HepG2 (cell line): ENCODE data around the gene MINDY3. TPM values are rescaled to one million over a fixed set of nuclear protein-coding genes. Genes with fewer than 3 reads are reported as not detected.

ENCODE experiments used
- ATAC-seq: fragments of 200-7000 bp; cut with Tn5 transposase; 3 replicates; pipeline ENCODE4 v1.9.1; 2020; ENCODE audit warnings: mild to moderate bottlenecking, moderate library complexity
- BruUV-seq: library from RNA; stranded (reverse); fragments of 400-500 nt; replicated peaks from 2 replicates; lab custom pipeline; 2021; lab: Mats Ljungman, UMichigan
- CTCF ChIA-PET: fragments of 300-600 bp; formaldehyde crosslinking; extraction: SDS; loops from one replicate; lab custom pipeline; 2021; ENCODE audit warnings: low total read pairs, inconsistent platforms, low intra/inter-chr PET ratio; lab: Yijun Ruan, JAX
- POLR2A ChIA-PET: fragments of 350-600 bp; sonication (Branson Sonifier 250); formaldehyde crosslinking; loops from one replicate; lab custom pipeline; 2020; ENCODE audit warnings: antibody characterized with exemption, inconsistent platforms; lab: Yijun Ruan, JAX
- DNase-seq: peaks from one replicate; pipeline ENCODE4 v3.0.0-alpha.2; 2015; ENCODE audit warnings: low spot score
- FAIRE-seq: peaks from 3 replicates; lab custom pipeline; 2011; peaks lifted over from hg19 to GRCh38; lab: Jason Lieb, UNC
- H2AFZ ChIP-seq: one replicate; pipeline ENCODE4 v1.6.1; 2011; ENCODE audit warnings: low read length, inconsistent platforms
- H3K27ac ChIP-seq: fragments of 300-600 bp; 3 replicates; pipeline ENCODE4 v1.8.0; 2011; ENCODE audit warnings: mixed run types, mild to moderate bottlenecking, mixed read lengths, low read length, inconsistent platforms; ENCODE audit not compliant: insufficient read depth; ENCODE audit errors: extremely low read length
- H3K27me3 ChIP-seq, 2 experiments: fragments of 200-600 bp in 1 of 2; 2 replicates in 1 of 2; 3 replicates in 1 of 2; pipeline versions ENCODE4 v1.6.0 to v1.8.0; 2011; ENCODE audit warnings: low read length in 2 of 2, mild to moderate bottlenecking in 2 of 2, moderate library complexity in 2 of 2, inconsistent platforms in 1 of 2; ENCODE audit not compliant: insufficient read depth in 2 of 2, control insufficient read depth in 1 of 2
- H3K36me3 ChIP-seq, 2 experiments: fragments of 200-600 bp in 1 of 2; replicated peaks in 1 of 2; 2 replicates in 1 of 2; 3 replicates in 1 of 2; pipeline versions ENCODE4 v1.5.1 to v1.8.0; 2011; ENCODE audit warnings: low read length in 2 of 2, inconsistent platforms in 1 of 2; ENCODE audit not compliant: insufficient read depth in 2 of 2, control insufficient read depth in 1 of 2
- H3K4me1 ChIP-seq: 2 replicates; pipeline ENCODE4 v1.5.1; 2012; ENCODE audit warnings: low read length, inconsistent platforms; ENCODE audit not compliant: insufficient read depth
- H3K4me2 ChIP-seq: 2 replicates; pipeline ENCODE4 v1.6.0; 2011; ENCODE audit warnings: low read depth, low read length, inconsistent platforms
- H3K4me3 ChIP-seq, 3 experiments: fragments of 200-600 bp in 1 of 3; sonication (generic), shearing (Covaris generic) in 1 of 3; replicated peaks in 1 of 3; 2 replicates each; pipeline ENCODE4 v1.5.1; 2011 to 2016; ENCODE audit warnings: low read length in 3 of 3, inconsistent platforms in 2 of 3, low read depth in 2 of 3, mild to moderate bottlenecking in 2 of 3, control low read depth in 1 of 3, mixed read lengths in 1 of 3; ENCODE audit not compliant: insufficient read depth in 1 of 3
- H3K79me2 ChIP-seq: one replicate; pipeline ENCODE4 v1.6.1; 2011; ENCODE audit warnings: low read length, inconsistent platforms; ENCODE audit not compliant: insufficient read depth
- H3K9ac ChIP-seq: 2 replicates; pipeline ENCODE4 v1.6.0; 2011; ENCODE audit warnings: mild to moderate bottlenecking, low read depth, low read length, inconsistent platforms; ENCODE audit not compliant: insufficient read depth
- H3K9me3 ChIP-seq: 2 replicates; pipeline ENCODE4 v1.5.1; 2012; ENCODE audit warnings: mild to moderate bottlenecking, low read length
- H4K20me1 ChIP-seq: 2 replicates; pipeline ENCODE4 v1.6.0; 2011; ENCODE audit warnings: inconsistent platforms, mild to moderate bottlenecking, low read length, moderate library complexity; ENCODE audit not compliant: insufficient read depth
- BCL6 ChIP-seq: IDR thresholded peaks from 2 replicates; pipeline ENCODE4 v1.6.1; 2016; ENCODE audit warnings: missing genetic modification reagents, missing compliant biosample characterization
- ESRRA ChIP-seq: sonication (generic); formaldehyde crosslinking; IDR thresholded peaks from 2 replicates; pipeline ENCODE4 v1.5.1; 2020; ENCODE audit warnings: mild to moderate bottlenecking, low read depth, missing genetic modification reagents
- HHEX ChIP-seq: IDR thresholded peaks from 2 replicates; pipeline ENCODE4 v1.6.1; 2016; ENCODE audit warnings: control low read depth
- HMG20A ChIP-seq: IDR thresholded peaks from 2 replicates; pipeline ENCODE4 v1.6.1; 2016; ENCODE audit warnings: borderline replicate concordance
- KAT8 ChIP-seq: IDR thresholded peaks from 2 replicates; pipeline ENCODE4 v1.6.1; 2016; ENCODE audit warnings: missing genetic modification reagents, missing compliant biosample characterization
- MIXL1 ChIP-seq: IDR thresholded peaks from 2 replicates; pipeline ENCODE4 v1.6.1; 2016
- MXD1 ChIP-seq: sonication (generic); formaldehyde crosslinking; IDR thresholded peaks from 2 replicates; pipeline ENCODE4 v1.4.0; 2020; ENCODE audit warnings: mild to moderate bottlenecking, missing genetic modification reagents
- MXD4 ChIP-seq: IDR thresholded peaks from 2 replicates; pipeline ENCODE4 v1.6.1; 2016; ENCODE audit warnings: mild to moderate bottlenecking, missing biosample characterization, missing genetic modification reagents
- NCOA2 ChIP-seq: sonication (generic); formaldehyde crosslinking; IDR thresholded peaks from 2 replicates; pipeline ENCODE4 v1.8.0; 2022; ENCODE audit warnings: inconsistent platforms
- TCF7 ChIP-seq: sonication (generic); IDR thresholded peaks from 2 replicates; pipeline ENCODE4 v1.6.1; 2016; ENCODE audit warnings: antibody characterized with exemption, low read depth
- ZBTB34 ChIP-seq: sonication (generic); formaldehyde crosslinking; IDR thresholded peaks from 2 replicates; pipeline ENCODE4 v1.8.0; 2022; ENCODE audit warnings: mild to moderate bottlenecking, missing genetic modification reagents
- ZNF251 ChIP-seq: sonication (generic); formaldehyde crosslinking; IDR thresholded peaks from 2 replicates; pipeline ENCODE4 v1.9.0; 2021; ENCODE audit warnings: mild to moderate bottlenecking, missing genetic modification reagents
- ZNF383 ChIP-seq: sonication (generic); formaldehyde crosslinking; IDR thresholded peaks from 2 replicates; pipeline ENCODE4 v1.4.0; 2020; ENCODE audit warnings: missing genetic modification reagents, mild to moderate bottlenecking, borderline replicate concordance
- ZNF503 ChIP-seq: sonication (generic); formaldehyde crosslinking; IDR thresholded peaks from 2 replicates; pipeline ENCODE4 v1.4.0; 2020; ENCODE audit warnings: missing genetic modification reagents
- WGBS: methylation state at CpG from one replicate; pipeline ENCODE4 v1.1.6; 2017; ENCODE audit warnings: low lambda C conversion rate; 5-methylcytosine and 5-hydroxymethylcytosine counted together
- in situ Hi-C: cut with HindIII; loops from 2 replicates; pipeline ENCODE4 v1.10.0; 2017; ENCODE audit warnings: low pct_unique_long_range_greater_than_20kb; ENCODE audit not compliant: extremely low pct_ligation_motif_present
- intact Hi-C: fragments of 100-400 bp; cut with micrococcal nuclease; formaldehyde crosslinking; loops from one replicate; pipeline ENCODE4 v1.10.0; 2022; ENCODE audit not compliant: unreplicated experiment
- polyA plus RNA-seq, 8 experiments: library from polyadenylated mRNA; depleted of rRNA in 3 of 8; stranded (reverse) in 7 of 8; unstranded in 1 of 8; fragments of >200 nt; fragmentation: Illumina TruSeq in 4 of 8; extraction: Trizol in 4 of 8; gene quantifications; 2 replicates each; pipeline versions ENCODE4 v1.2.1 to v1.2.3, GENCODE V29; 2011 to 2016; ENCODE audit warnings: low read depth in 4 of 8, missing spikeins in 1 of 8, mixed read lengths in 1 of 8; ENCODE audit not compliant: insufficient read depth in 1 of 8
- total RNA-seq, 5 experiments: library from RNA; depleted of rRNA; stranded (reverse); fragments of >200 nt; fragmentation: Illumina TruSeq; extraction: Trizol; gene quantifications; 2 replicates each; pipeline ENCODE4 v1.2.3, GENCODE V29; 2016; ENCODE audit warnings: low read depth in 1 of 5
- TF ChIP-seq, protein P1 (sequence below): sonication (generic); formaldehyde crosslinking; IDR thresholded peaks from 2 replicates; pipeline ENCODE4 v1.4.0; 2020; ENCODE audit warnings: missing genetic modification reagents, mild to moderate bottlenecking, borderline replicate concordance
- TF ChIP-seq, protein P2 (sequence below): sonication (generic); formaldehyde crosslinking; IDR thresholded peaks from 2 replicates; pipeline ENCODE4 v1.9.0; 2022; ENCODE audit warnings: low read depth, missing genetic modification reagents

Gene MINDY3
- total and polyA plus RNA-seq, 2 of the 13 experiments (the other 11 are each of a cell fraction or from before 2014, with no cell fraction given), result 6.4 to 17.5 TPM

- TF ChIP-seq, protein P1, sequence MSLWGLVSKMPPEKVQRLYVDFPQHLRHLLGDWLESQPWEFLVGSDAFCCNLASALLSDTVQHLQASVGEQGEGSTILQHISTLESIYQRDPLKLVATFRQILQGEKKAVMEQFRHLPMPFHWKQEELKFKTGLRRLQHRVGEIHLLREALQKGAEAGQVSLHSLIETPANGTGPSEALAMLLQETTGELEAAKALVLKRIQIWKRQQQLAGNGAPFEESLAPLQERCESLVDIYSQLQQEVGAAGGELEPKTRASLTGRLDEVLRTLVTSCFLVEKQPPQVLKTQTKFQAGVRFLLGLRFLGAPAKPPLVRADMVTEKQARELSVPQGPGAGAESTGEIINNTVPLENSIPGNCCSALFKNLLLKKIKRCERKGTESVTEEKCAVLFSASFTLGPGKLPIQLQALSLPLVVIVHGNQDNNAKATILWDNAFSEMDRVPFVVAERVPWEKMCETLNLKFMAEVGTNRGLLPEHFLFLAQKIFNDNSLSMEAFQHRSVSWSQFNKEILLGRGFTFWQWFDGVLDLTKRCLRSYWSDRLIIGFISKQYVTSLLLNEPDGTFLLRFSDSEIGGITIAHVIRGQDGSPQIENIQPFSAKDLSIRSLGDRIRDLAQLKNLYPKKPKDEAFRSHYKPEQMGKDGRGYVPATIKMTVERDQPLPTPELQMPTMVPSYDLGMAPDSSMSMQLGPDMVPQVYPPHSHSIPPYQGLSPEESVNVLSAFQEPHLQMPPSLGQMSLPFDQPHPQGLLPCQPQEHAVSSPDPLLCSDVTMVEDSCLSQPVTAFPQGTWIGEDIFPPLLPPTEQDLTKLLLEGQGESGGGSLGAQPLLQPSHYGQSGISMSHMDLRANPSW (CRISPR knock-in tag), result no peak
- TF ChIP-seq MXD4 (CRISPR knock-in tag), result no peak
- TF ChIP-seq KAT8, result no peak
- no peak for TF ChIP-seq HMG20A (CRISPR knock-in tag)
- no peak for TF ChIP-seq ESRRA (CRISPR knock-in tag)
- TF ChIP-seq MXD1 (CRISPR knock-in tag), result no peak
- no peak for TF ChIP-seq NCOA2 (CRISPR knock-in tag)
Observed at GRCh38 chr10:15841696-15842095, 18.6 kb downstream of the MINDY3 start (continued).

DNA sequence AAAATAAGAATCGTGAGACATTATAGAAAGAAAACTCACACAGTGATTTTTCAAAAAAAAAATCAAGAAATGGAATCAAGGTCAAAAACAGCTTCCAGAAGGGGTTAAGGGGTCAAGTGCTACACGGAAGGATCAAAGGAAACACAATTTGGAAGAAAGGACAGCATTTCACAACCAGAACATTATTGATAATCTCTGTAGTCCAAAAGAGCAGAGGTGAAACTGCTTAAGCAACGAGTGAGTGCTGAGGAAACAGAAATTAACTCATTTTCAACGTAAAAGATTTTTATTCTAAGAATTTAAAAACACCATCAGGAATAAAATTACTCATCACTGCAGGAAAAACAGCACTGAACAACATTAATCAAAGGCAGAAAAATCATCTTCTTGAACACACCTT is 23.5 kb downstream of the MINDY3 start:
- Histone ChIP-seq H3K27me3 (no peaks in the 10 kb centered on the region), H3K36me3 (0 out of 5 replicates have a peak, but pooled peaks cover 0 to 7% of the 10 kb centered on the region in 2 experiments), H3K9ac (no peak overlapping the region), H4K20me1 (no peaks in the 10 kb centered on the region), H3K4me1 (peaks cover 12% of the 10 kb centered on the region), H2AFZ (no peak overlapping the region), H3K79me2 (no peaks in the 10 kb centered on the region), H3K27ac (no peak overlapping the region), H3K4me3 (no peak overlapping the region), H3K4me2 (peak overlapping the region; percentile 18; the same call in 1 of the 2 replicates), H3K9me3 (no peaks in the 10 kb centered on the region)
- ATAC-seq, result no peak
- FAIRE-seq, result peak; percentile 39
- in situ Hi-C loops, result no loop called here
- intact Hi-C loops, result no loop called here
- WGBS, result 18% methylated on average over 4 of the region's 4 CpGs
- ChIA-PET POLR2A (no interaction called here), CTCF (no interaction called here)
- no TSS peak for BruUV-seq
- peak; percentile 47 for DNase-seq
- TF ChIP-seq, protein P2, sequence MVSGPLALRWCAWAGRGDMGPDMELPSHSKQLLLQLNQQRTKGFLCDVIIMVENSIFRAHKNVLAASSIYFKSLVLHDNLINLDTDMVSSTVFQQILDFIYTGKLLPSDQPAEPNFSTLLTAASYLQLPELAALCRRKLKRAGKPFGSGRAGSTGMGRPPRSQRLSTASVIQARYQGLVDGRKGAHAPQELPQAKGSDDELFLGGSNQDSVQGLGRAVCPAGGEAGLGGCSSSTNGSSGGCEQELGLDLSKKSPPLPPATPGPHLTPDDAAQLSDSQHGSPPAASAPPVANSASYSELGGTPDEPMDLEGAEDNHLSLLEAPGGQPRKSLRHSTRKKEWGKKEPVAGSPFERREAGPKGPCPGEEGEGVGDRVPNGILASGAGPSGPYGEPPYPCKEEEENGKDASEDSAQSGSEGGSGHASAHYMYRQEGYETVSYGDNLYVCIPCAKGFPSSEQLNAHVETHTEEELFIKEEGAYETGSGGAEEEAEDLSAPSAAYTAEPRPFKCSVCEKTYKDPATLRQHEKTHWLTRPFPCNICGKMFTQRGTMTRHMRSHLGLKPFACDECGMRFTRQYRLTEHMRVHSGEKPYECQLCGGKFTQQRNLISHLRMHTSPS (CRISPR knock-in tag), result no peak
- TF ChIP-seq ZNF383 (CRISPR knock-in tag) (no peak), NCOA2 (CRISPR knock-in tag) (peak; percentile 46), HHEX (CRISPR knock-in tag) (peak; percentile 52), ZBTB34 (CRISPR knock-in tag) (no peak), TCF7 (peak; percentile 88), MIXL1 (CRISPR knock-in tag) (peak; percentile 64; the same call in 1 of the 2 replicates), ZNF251 (CRISPR knock-in tag) (no peak), ZNF503 (CRISPR knock-in tag) (0 out of 2 replicates have a peak, but pooled peaks have one; percentile 45), BCL6 (CRISPR knock-in tag) (0 out of 2 replicates have a peak, but pooled peaks have one; percentile 50)
